ENCODE measurements around the gene OR2G2. TPM values are rescaled to one million over a fixed set of nuclear protein-coding genes. Genes with fewer than 3 reads are reported as not detected.

The OR2G2 gene
- total and polyA plus RNA-seq, 2 experiments from 2014 or later: not detected

- H3K9me3 ChIP-seq (ENCODE audit: low read depth): no peaks in the 10 kb centered on the region
- no peaks in the 10 kb centered on the region for H3K79me2 ChIP-seq
- no peaks in the 10 kb centered on the region for H3K4me1 ChIP-seq (ENCODE audit: insufficient read depth)
- no peaks in the 10 kb centered on the region for H4K20me1 ChIP-seq (ENCODE audit: insufficient read depth, poor library complexity, severe bottlenecking)
- no peaks in the 10 kb centered on the region for H3K27me3 ChIP-seq
- no peak overlapping the region for H2AFZ ChIP-seq
- WGBS (ENCODE audit: low lambda C conversion rate, missing lambda C conversion rate): 17% methylated on average over 1 of the region's 1 CpG
- H3K36me3 ChIP-seq (replicated peaks; ENCODE audit: insufficient read depth, low read depth): no peaks in the 10 kb centered on the region
- peak overlapping the region; percentile 63 for H3K27ac ChIP-seq
- no peak for TF ChIP-seq CTCF (IDR thresholded peaks at IDR 0.05; ENCODE audit: poor library complexity)
- TF ChIP-seq EZH2phosphoT487 (IDR thresholded peaks at IDR 0.05; ENCODE audit: low read depth, severe bottlenecking, unreplicated experiment): no peak
- TF ChIP-seq EZH2 (IDR thresholded peaks at IDR 0.05; ENCODE audit: borderline replicate concordance): no peak
- no peak overlapping the region for H3K4me3 ChIP-seq
- H3K4me2 ChIP-seq: no peak overlapping the region
- H3K9me2 ChIP-seq (replicated peaks; ENCODE audit: insufficient read depth): no peaks in the 10 kb centered on the region
- DNase-seq (ENCODE audit: low spot score): peak; percentile 45
Measured at GRCh38 chr1:247551721-247552120, 36.4 kb upstream of the OR2G2 start.

GRCh38 chr1:247552231-247552630 is 35.9 kb upstream of the OR2G2 start:
- Histone ChIP-seq H3K79me2 (no peaks in the 10 kb centered on the region), H3K9me2 (replicated peaks; ENCODE audit: insufficient read depth) (no peaks in the 10 kb centered on the region), H4K20me1 (ENCODE audit: insufficient read depth, poor library complexity, severe bottlenecking) (no peaks in the 10 kb centered on the region), H3K9me3 (ENCODE audit: low read depth) (no peaks in the 10 kb centered on the region), H3K27me3 (no peaks in the 10 kb centered on the region), H3K4me3 (no peak overlapping the region), H3K27ac (peak overlapping the region; percentile 63), H3K36me3 (replicated peaks; ENCODE audit: insufficient read depth, low read depth) (no peaks in the 10 kb centered on the region), H2AFZ (no peak overlapping the region), H3K4me2 (no peak overlapping the region), H3K4me1 (ENCODE audit: insufficient read depth) (no peaks in the 10 kb centered on the region)
- 41% methylated on average over 2 of the region's 2 CpGs for WGBS (ENCODE audit: low lambda C conversion rate, missing lambda C conversion rate)
- no peak for DNase-seq (ENCODE audit: low spot score)
- TF ChIP-seq EZH2phosphoT487 (IDR thresholded peaks at IDR 0.05; ENCODE audit: low read depth, severe bottlenecking, unreplicated experiment): no peak
- no peak for TF ChIP-seq EZH2 (IDR thresholded peaks at IDR 0.05; ENCODE audit: borderline replicate concordance)
- TF ChIP-seq CTCF (IDR thresholded peaks at IDR 0.05; ENCODE audit: poor library complexity): no peak

- Histone ChIP-seq H3K4me3 (no peak overlapping the region), H3K27me3 (no peaks in the 10 kb centered on the region), H3K27ac (no peak overlapping the region), H2AFZ (no peak overlapping the region), H4K20me1 (ENCODE audit: insufficient read depth, poor library complexity, severe bottlenecking) (no peaks in the 10 kb centered on the region), H3K9me3 (ENCODE audit: low read depth) (no peaks in the 10 kb centered on the region), H3K4me2 (no peak overlapping the region), H3K36me3 (replicated peaks; ENCODE audit: insufficient read depth, low read depth) (no peaks in the 10 kb centered on the region), H3K4me1 (ENCODE audit: insufficient read depth) (no peaks in the 10 kb centered on the region), H3K79me2 (no peaks in the 10 kb centered on the region), H3K9me2 (replicated peaks; ENCODE audit: insufficient read depth) (no peaks in the 10 kb centered on the region)
- no peak for DNase-seq (ENCODE audit: low spot score)
- 76% methylated on average over 2 of the region's 2 CpGs for WGBS (ENCODE audit: low lambda C conversion rate, missing lambda C conversion rate)
- TF ChIP-seq EZH2 (IDR thresholded peaks at IDR 0.05; ENCODE audit: borderline replicate concordance): no peak
- TF ChIP-seq CTCF (IDR thresholded peaks at IDR 0.05; ENCODE audit: poor library complexity): no peak
- no peak for TF ChIP-seq EZH2phosphoT487 (IDR thresholded peaks at IDR 0.05; ENCODE audit: low read depth, severe bottlenecking, unreplicated experiment)
Measured at GRCh38 chr1:247557926-247558674, 30.1 kb upstream of the OR2G2 start.

Measured in hepatocyte (in vitro differentiated cells).